ENCODE results near the gene CAMK1D. TPM values are rescaled to one million over a fixed set of nuclear protein-coding genes. Genes with fewer than 3 reads are reported as not detected.

Gene CAMK1D
- total and polyA plus RNA-seq, 2 donors (not counting 3 experiments of a cell fraction or from before 2014, with no cell fraction given): 0.37 to 4.2 TPM

DNA sequence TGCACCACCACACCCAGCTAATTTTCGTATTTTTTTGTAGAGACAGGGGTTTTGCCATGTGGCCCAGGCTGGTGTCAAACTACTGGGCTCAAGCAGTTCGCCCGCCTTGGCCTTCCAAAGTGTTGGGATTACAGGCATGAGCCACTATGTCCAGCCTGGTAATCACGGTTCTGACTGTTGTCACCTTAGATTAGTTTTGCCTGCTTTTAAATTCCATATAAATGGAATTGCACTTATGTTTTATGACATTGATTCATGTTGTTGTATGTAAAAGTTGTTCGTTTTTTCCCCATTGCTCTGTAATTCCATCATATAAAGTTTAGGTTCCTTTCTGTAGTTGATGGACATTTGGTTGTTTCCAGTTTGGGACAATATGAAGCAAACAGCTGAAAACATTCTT lies 106.0 kb downstream of the CAMK1D start:
- no peak for FAIRE-seq
- intact Hi-C loops (cut with micrococcal nuclease) (no loop called here), dilution Hi-C loops (cut with MboI; ENCODE audit: extremely low pct_ligation_motif_present, low sequenced_read_pairs) (no loop called here)
- Histone ChIP-seq H3K27me3 (ENCODE audit: control insufficient read depth in 2 of 2, insufficient read depth in 2 of 2, low read length in 2 of 2) (peaks cover 0 to 3% of the 10 kb centered on the region in 2 experiments), H3K9me3 (replicated peaks; ENCODE audit: control insufficient read depth, insufficient read depth, low read length) (no peaks in the 10 kb centered on the region), H3K9me1 (replicated peaks; ENCODE audit: control insufficient read depth, extremely low read depth, insufficient read depth, low read length) (no peaks in the 10 kb centered on the region), H2AFZ (ENCODE audit: low read depth, low read length) (no peak overlapping the region), H3K4me3 (replicated peaks in 1 of 3; ENCODE audit: insufficient read depth in 1 of 3, low read depth in 1 of 3, low read length in 3 of 3) (no peak overlapping the region), H3K4me2 (ENCODE audit: insufficient read depth, low read length) (no peak overlapping the region), H4K20me1 (replicated peaks; ENCODE audit: control insufficient read depth, extremely low read depth, insufficient read depth, low read length) (no peaks in the 10 kb centered on the region), H3K9ac (replicated peaks; ENCODE audit: extremely low read depth, insufficient read depth, low read length) (no peak overlapping the region), H3K4me1 (ENCODE audit: control insufficient read depth, extremely low read depth, insufficient read depth, low read length) (no peaks in the 10 kb centered on the region), H3K27ac (ENCODE audit: insufficient read depth, low read depth, low read length) (no peak overlapping the region), H3K79me2 (ENCODE audit: control insufficient read depth, insufficient read depth, low read length) (no peaks in the 10 kb centered on the region), H3K36me3 (ENCODE audit: control insufficient read depth in 2 of 2, extremely low read depth in 1 of 2, insufficient read depth in 2 of 2, low read length in 2 of 2) (no peaks in the 10 kb centered on the region)
- no peak for DNase-seq (ENCODE audit: low read depth, low spot score)
- BruUV-seq (replicated peaks): no TSS peak
- CTCF ChIA-PET: no interaction called here
- TF ChIP-seq FOS (IDR thresholded peaks at IDR 0.05; ENCODE audit: borderline replicate concordance, insufficient read depth, low read length) (no peak), EZH2 (IDR thresholded peaks at IDR 0.05; ENCODE audit: borderline replicate concordance, low read depth, low read length, severe bottlenecking) (no peak), CTCF (IDR thresholded peaks at IDR 0.05; ENCODE audit: extremely low read depth in 1 of 2, insufficient read depth in 1 of 2, low read depth in 1 of 2, low read length in 2 of 2) (no peak), POLR2A (IDR thresholded peaks at IDR 0.05; ENCODE audit: low read depth, low read length) (no peak), MAX (IDR thresholded peaks at IDR 0.05; ENCODE audit: insufficient read depth, insufficient read length) (no peak), POLR2AphosphoS5 (IDR thresholded peaks at IDR 0.05; ENCODE audit: insufficient read depth, low read depth, low read length) (no peak), GATA2 (IDR thresholded peaks at IDR 0.05; ENCODE audit: insufficient read depth, insufficient read length, low read depth, low read length) (no peak), JUN (IDR thresholded peaks at IDR 0.05; ENCODE audit: borderline replicate concordance, insufficient read depth, insufficient read length, low read depth) (no peak), MYC (IDR thresholded peaks at IDR 0.05; ENCODE audit: low read depth, low read length) (no peak)
- POLR2A ChIA-PET: no interaction called here

Measured in endothelial cell of umbilical vein (primary cell).